Lung (tissue), 12 donors: ENCODE data around the gene MRTFB. TPM values are rescaled to one million over a fixed set of nuclear protein-coding genes. Genes with fewer than 3 reads are reported as not detected.

Source experiments
- ATAC-seq: fragments of 200-7000 bp; cut with Tn5 transposase; one replicate; pipeline ENCODE4 v1.9.1; 2020; ENCODE audit warnings: moderate number of reproducible peaks; ENCODE audit not compliant: insufficient read depth, low FRiP score
- DNase-seq, 3 donors: peaks; one replicate each; pipeline ENCODE4 v3.0.0-alpha.2; 2013 to 2017
- H3K27ac ChIP-seq, 2 donors: one replicate each; pipeline ENCODE4 v1.5.1; 2013; ENCODE audit warnings: mild to moderate bottlenecking in 2 of 2, moderate library complexity in 2 of 2, control low read depth in 1 of 2, inconsistent platforms in 1 of 2, low read depth in 1 of 2, low read length in 1 of 2
- H3K27me3 ChIP-seq, 3 donors: one replicate each; pipeline ENCODE4 v1.5.1; 2013; ENCODE audit warnings: low read length in 2 of 3; ENCODE audit not compliant: control insufficient read depth in 3 of 3, insufficient read depth in 3 of 3
- H3K36me3 ChIP-seq, 4 donors: one replicate each; pipeline ENCODE4 v1.5.1; 2013; ENCODE audit warnings: low read length in 4 of 4, mild to moderate bottlenecking in 1 of 4, moderate library complexity in 1 of 4; ENCODE audit not compliant: control insufficient read depth in 4 of 4, insufficient read depth in 4 of 4
- H3K4me1 ChIP-seq, 5 donors: one replicate each; pipeline ENCODE4 v1.5.1; 2013; ENCODE audit warnings: low read length in 5 of 5, mild to moderate bottlenecking in 2 of 5, moderate library complexity in 1 of 5; ENCODE audit not compliant: control insufficient read depth in 5 of 5, insufficient read depth in 5 of 5
- H3K4me3 ChIP-seq: one replicate; pipeline ENCODE4 v1.5.1; 2013; ENCODE audit warnings: mild to moderate bottlenecking, control low read depth, moderate library complexity
- H3K9ac ChIP-seq, 2 donors: one replicate each; pipeline ENCODE4 v1.5.1; 2013; ENCODE audit warnings: low read length in 2 of 2, control low read depth in 1 of 2; ENCODE audit not compliant: insufficient read depth in 1 of 2
- H3K9me3 ChIP-seq, 4 donors: one replicate each; pipeline ENCODE4 v1.5.1; 2013; ENCODE audit warnings: low read length in 3 of 4, mild to moderate bottlenecking in 1 of 4, moderate library complexity in 1 of 4; ENCODE audit not compliant: control insufficient read depth in 4 of 4, insufficient read depth in 3 of 4
- CTCF ChIP-seq: IDR thresholded peaks from 2 replicates; pipeline ENCODE4 v1.5.1; 2012; ENCODE audit warnings: mild to moderate bottlenecking; ENCODE audit errors: control extremely low read depth, extremely low read depth
- WGBS, 2 donors: extraction: QIAGEN DNeasy Blood & Tissue Kit; methylation state at CpG; one replicate each; pipeline ENCODE4 v1.1.7; 2013; 5-methylcytosine and 5-hydroxymethylcytosine counted together
- polyA plus RNA-seq, 2 donors: library from polyadenylated mRNA; stranded (reverse); fragments of 200-250 nt; gene quantifications; one replicate each; pipeline ENCODE4 v1.2.1, GENCODE V29; 2013
- total RNA-seq, 2 donors: library from RNA; depleted of rRNA in 1 of 2; stranded (reverse); fragments of >200 nt in 1 of 2; gene quantifications; one replicate each; pipeline ENCODE4 v1.2.1, GENCODE V29; 2014 to 2021
- donor health status: control.
- donor health status: control.
- donor health status: Bipolar disorder and iron deficiency.
- donor health status: healthy.
- donor health status: DM: yes; HTN: yes; CAD: no.

MRTFB gene
- total and polyA plus RNA-seq, 4 donors: 8.8 to 50.9 (median 27.8) TPM

- no peak overlapping the region for H3K27ac ChIP-seq
- no peak overlapping the region for H3K4me3 ChIP-seq
- H3K9ac ChIP-seq: no peak overlapping the region
- H3K36me3 ChIP-seq: peaks cover 3 to 22% (median 9%) of the 10 kb centered on the region in 4 donors
- DNase-seq (no peak), ATAC-seq (no peak)
- H3K4me1 ChIP-seq: peaks cover 0 to 3% (median 2%) of the 10 kb centered on the region in 5 donors
- no peaks in the 10 kb centered on the region for H3K9me3 ChIP-seq
- 76 to 84% methylated on average over 2 of the region's 2 CpGs for WGBS, 2 donors
- no peaks in the 10 kb centered on the region for H3K27me3 ChIP-seq
- no peak for TF ChIP-seq CTCF
Measured at GRCh38 chr16:14077918-14078317, 6.8 kb downstream of the MRTFB start.

GRCh38 chr16:14086477-14086876 lies 15.4 kb downstream of the MRTFB start:
- H3K36me3 ChIP-seq: peaks cover 0 to 6% (median 3%) of the 10 kb centered on the region in 4 donors
- WGBS, 2 donors: 68 to 80% methylated on average over 1 of the region's 1 CpG
- no peaks in the 10 kb centered on the region for H3K27me3 ChIP-seq
- no peaks in the 10 kb centered on the region for H3K9me3 ChIP-seq
- H3K4me3 ChIP-seq: no peak overlapping the region
- no peak for ATAC-seq
- H3K27ac ChIP-seq: no peak overlapping the region
- no peak for DNase-seq
- no peak for TF ChIP-seq CTCF
- H3K4me1 ChIP-seq: peaks cover 3 to 19% (median 11%) of the 10 kb centered on the region in 5 donors
- no peak overlapping the region for H3K9ac ChIP-seq

- no peak for TF ChIP-seq CTCF
- ATAC-seq (no peak), DNase-seq (no peak)
- no peak overlapping the region for H3K9ac ChIP-seq
- no peaks in the 10 kb centered on the region for H3K9me3 ChIP-seq
- H3K4me3 ChIP-seq: no peak overlapping the region
- H3K4me1 ChIP-seq: peaks cover 3 to 23% (median 11%) of the 10 kb centered on the region in 5 donors
- WGBS, 2 donors: 36 to 65% methylated on average over 1 of the region's 1 CpG
- H3K36me3 ChIP-seq: peaks cover 0 to 3% (median under 1%) of the 10 kb centered on the region in 4 donors
- H3K27ac ChIP-seq: no peak overlapping the region
- H3K27me3 ChIP-seq: no peaks in the 10 kb centered on the region
Measured at GRCh38 chr16:14087181-14087580, 16.1 kb downstream of the MRTFB start.

- Histone ChIP-seq H3K9ac (no peak overlapping the region), H3K4me1 (peaks cover 3 to 23% (median 14%) of the 10 kb centered on the region in 5 donors), H3K36me3 (peaks cover 0 to 1% (median 0%) of the 10 kb centered on the region in 4 donors), H3K9me3 (no peaks in the 10 kb centered on the region), H3K4me3 (no peak overlapping the region), H3K27ac (no peak overlapping the region), H3K27me3 (no peaks in the 10 kb centered on the region)
- ATAC-seq (no peak), DNase-seq (no peak)
- WGBS, 2 donors: 59 to 85% methylated on average over 3 of the region's 3 CpGs
- no peak for TF ChIP-seq CTCF
Measured at GRCh38 chr16:14087590-14088154, 16.6 kb downstream of the MRTFB start.
